GM18951 (cell line): Measurements from ENCODE around the gene BST1.
"Not testable (repeated sequence)": the region's sequence is repeated elsewhere in the genome, so short reads cannot be mapped to it uniquely, and the experiment has no call there.

Experiments used
- POLR2A ChIP-seq: IDR thresholded peaks from 4 replicates; pipeline ENCODE4 v1.6.1; 2011; ENCODE audit warnings: mild to moderate bottlenecking; ENCODE audit not compliant: insufficient read length, insufficient read depth; ENCODE audit errors: extremely low read depth
- in situ Hi-C: fragments of 300-500 bp; cut with MboI; formaldehyde crosslinking; loops from one replicate; pipeline ENCODE4 v1.12.0; 2022; ENCODE audit warnings: low sequenced_read_pairs, mixed read lengths, inconsistent platforms; ENCODE audit not compliant: unreplicated experiment

The BST1 gene

DNA sequence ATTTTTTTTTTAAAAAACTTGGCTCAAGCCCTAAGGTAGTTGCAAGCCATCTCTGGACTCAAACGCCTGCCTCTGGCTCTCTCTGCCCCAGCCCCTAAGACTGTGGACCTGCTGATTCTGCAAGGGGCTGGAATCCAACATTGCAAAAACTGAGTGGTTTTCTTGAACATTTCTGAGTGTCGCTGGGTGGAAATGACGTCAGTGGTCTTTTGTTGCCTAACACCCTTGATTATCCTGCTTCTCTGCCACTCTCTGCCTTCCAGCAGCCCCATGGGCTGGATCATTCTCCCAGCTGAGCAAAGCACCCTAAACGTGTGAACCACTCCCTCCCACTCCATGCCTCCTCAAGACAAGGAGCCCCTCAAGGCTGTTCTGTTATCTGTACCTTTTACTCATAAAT lies 16.6 kb downstream of the BST1 start:
- TF ChIP-seq POLR2A = no peak
- in situ Hi-C loops = loop anchor here (25.0 kb wide), 1 partner anchor 243 kb away; the partner anchor contains the start of gene FGFBP2

DNA sequence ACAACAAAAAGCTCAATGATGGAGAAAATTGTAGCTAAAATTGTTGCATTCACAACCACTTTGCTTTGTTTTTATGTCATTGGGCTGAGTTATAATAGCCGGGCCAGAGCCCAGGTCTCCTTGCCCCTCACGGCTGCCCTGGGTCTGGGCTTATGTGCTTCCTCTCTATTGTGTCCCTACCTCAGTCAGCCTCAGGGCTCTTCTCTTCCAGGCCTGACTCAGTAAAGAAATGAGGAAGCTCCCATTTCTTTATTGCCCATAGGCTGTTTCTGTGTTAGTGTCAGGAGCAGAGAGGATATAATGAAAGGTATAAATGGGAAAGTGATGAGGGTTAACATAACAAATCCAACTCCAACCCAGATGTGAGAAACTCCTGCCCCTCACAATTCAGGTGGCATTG lies 18.0 kb downstream of the BST1 start:
- in situ Hi-C loops = loop anchor here (10.0 to 25.0 kb wide), 2 partner anchors 154 to 241 kb away; partner anchors contain the start of gene FGFBP2
- no peak for TF ChIP-seq POLR2A

DNA sequence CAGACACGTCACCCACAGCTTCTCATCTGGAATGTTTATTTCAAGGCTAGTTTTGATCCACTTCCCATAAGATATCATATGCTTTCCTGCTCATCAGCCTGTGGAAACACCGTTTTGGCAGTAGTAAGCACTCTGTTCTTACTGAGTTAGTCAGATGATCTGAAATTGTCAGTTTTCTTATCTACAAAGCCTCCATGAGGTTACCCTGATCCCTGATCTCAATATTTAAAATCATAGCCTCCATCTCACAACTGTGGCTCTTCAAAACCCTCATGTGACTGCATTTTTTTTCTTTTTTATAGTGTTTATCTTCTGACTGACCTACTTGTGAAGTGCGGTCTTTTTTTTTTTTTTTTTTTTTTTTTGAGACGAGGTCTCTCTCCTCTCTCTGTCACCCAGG lies 22.7 kb downstream of the BST1 start:
- in situ Hi-C loops = loop anchor here (10.0 kb wide), 1 partner anchor 149 kb away; no protein-coding TSS in a partner anchor
- TF ChIP-seq POLR2A = no peak

- TF ChIP-seq POLR2A = no peak
- in situ Hi-C loops = loop anchor here (10.0 kb wide), 1 partner anchor 145 kb away; no protein-coding TSS in a partner anchor
These were observed 27.2 kb downstream of the BST1 start for GRCh38 chr4:15729910-15730533.

DNA sequence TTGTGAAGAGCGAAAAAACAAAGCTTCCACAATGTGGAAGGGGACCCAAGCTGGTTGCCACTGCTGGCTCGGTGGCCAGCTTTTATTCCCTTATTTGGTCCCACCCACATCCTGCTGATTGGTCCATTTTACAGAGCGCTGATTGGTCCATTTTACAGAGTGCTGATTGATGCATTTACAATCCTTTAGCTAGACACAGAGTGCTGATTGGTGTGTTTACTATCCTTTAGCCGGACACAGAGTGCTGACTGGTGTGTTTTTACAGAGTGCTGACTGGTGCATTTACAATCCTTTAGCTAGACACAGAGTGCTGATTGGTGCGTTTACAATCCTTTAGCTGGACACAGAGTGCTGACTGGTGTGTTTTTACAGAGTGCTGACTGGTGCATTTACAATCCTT lies 30.2 kb downstream of the BST1 start:
- in situ Hi-C loops = not testable (repeated sequence)

DNA sequence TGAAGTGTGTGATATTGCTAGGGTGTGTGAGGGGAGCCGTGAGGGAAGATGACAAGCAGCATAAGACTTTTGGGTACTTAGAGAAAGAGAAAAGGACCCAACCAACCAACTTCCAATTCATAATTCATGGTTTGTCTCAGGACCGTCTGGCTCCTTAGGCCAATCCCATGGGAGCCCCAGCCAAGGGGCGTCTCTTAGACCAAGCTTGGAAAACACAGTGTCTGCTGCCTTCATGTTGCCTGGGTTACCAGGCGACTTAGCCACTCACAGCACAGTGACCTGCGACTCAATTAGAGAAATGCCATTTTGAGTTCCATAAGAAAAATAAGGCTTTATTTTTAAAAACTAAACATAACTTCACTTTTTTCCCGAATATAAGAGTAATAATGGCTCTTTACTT lies 32.7 kb downstream of the BST1 start:
- in situ Hi-C loops = no loop called here
- no peak for TF ChIP-seq POLR2A

DNA sequence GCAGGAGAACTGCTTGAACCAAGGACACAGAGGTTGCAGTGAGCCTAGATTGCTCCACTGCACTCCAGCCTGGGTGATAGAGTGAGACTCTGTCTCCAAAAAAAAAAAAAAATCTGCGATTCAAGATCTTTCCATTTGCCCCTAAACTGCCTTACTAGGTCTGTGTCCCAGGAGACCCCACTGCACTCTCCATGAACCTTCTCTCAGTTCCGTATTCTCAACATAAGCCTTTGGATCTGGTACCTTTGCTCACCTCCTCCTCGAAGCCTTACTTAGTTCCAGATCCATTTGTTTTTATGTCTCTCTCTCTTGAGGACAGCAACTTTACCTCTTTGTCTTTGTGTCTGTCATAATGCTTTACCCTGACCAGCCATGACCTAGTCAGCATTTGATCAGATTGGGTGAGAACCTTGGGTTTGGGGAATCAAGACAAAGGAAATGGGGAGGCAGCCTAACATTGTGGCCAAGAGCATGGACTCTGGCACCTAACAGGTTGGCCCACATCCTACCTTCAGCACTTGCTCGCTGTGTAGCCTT lies 33.7 kb downstream of the BST1 start:
- in situ Hi-C loops = no loop called here
- TF ChIP-seq POLR2A = no peak

DNA sequence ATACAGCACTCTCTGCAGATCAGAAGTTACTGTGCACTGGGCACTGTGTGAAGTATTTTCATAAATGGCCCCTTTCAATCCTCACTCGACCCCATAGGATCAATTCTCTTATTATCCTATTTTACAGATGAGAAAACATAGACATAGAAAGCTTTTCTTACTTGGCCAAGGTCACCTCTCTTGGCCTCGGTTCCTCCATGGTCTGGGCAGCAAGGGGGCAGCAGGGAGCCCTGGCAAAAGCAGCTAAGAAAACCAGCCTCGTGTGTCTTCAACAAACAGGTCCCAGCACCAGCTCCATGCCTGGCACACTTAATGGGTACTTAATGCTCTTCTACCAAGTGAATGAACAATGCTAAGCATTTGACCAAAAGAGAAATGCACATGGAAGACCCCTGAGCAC lies 34.4 kb downstream of the BST1 start:
- in situ Hi-C loops = no loop called here

GRCh38 chr4:15738877-15739276 lies 36.0 kb downstream of the BST1 start:
- no peak for TF ChIP-seq POLR2A
- in situ Hi-C loops = no loop called here

More for the DNA sequence above, 34.4 kb downstream of the BST1 start:
- TF ChIP-seq POLR2A = no peak

- TF ChIP-seq POLR2A = no peak
- in situ Hi-C loops = no loop called here
These were observed 38.0 kb downstream of the BST1 start for GRCh38 chr4:15740764-15741404.

GRCh38 chr4:15742083-15742582 lies 39.3 kb downstream of the BST1 start:
- in situ Hi-C loops = no loop called here
- no peak for TF ChIP-seq POLR2A

GRCh38 chr4:15742637-15743036 lies 39.8 kb downstream of the BST1 start:
- no peak for TF ChIP-seq POLR2A
- in situ Hi-C loops = no loop called here

DNA sequence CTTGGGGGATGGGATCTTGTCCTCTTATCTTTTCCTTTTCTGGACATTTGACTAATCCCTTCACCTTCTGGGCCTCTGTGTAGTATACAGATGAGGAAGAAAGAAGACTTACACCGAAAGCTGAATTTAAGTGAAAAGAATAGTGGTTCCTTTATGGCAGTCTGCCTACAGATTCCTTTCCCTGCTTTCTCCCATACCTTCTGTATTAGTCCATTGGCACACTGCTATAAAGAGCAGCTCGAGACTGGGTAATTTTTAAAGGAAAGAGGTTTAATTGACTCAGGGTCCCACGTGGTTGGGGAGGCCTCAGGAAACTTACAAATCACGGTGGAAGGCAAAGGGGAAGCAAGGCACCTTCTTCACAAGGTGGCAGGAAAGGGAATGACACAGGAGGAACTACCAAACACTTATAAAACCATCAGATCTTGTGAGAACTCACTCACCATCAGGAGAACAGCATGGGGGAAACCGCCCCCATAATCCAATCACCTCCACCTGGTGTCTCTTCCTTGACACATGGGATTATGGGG lies 41.2 kb downstream of the BST1 start:
- no peak for TF ChIP-seq POLR2A
- in situ Hi-C loops = no loop called here

DNA sequence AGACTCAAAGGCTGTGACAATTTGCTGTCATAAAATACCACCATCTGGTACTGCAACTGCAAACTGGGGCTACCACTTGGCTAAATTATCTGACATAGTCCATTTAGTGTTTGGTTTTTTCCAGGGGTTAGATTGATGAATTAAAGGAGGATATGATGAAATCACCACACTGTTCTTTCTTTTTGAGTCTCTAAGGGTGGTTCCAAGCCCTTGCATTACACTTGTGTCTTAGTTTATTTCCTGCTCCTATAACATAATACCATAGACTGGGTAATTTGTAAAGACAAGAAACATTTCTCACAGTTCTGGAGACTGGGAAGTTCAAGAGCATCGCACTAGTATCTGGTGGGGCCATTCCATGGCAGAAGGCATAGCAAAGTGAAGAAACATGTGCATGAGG lies 43.2 kb downstream of the BST1 start:
- in situ Hi-C loops = no loop called here
- TF ChIP-seq POLR2A = no peak

- in situ Hi-C loops = no loop called here
- no peak for TF ChIP-seq POLR2A
These were observed 46.1 kb downstream of the BST1 start for GRCh38 chr4:15749001-15749400.
